Upper lobe of left lung (tissue), 6 donors: ENCODE data around the gene VANGL2. TPM values are rescaled to one million over a fixed set of nuclear protein-coding genes. Genes with fewer than 3 reads are reported as not detected.

Source experiments
- ATAC-seq, 2 donors: fragments of 200-7000 bp; cut with Tn5 transposase; one replicate each; pipeline ENCODE4 v1.9.1; 2022; ENCODE audit warnings: mild to moderate bottlenecking in 2 of 2, moderate library complexity in 2 of 2; ENCODE audit not compliant: low FRiP score in 2 of 2
- DNase-seq, 2 donors: peaks; one replicate each; pipeline ENCODE4 v3.0.0-alpha.2; 2019 to 2020
- H3K27ac ChIP-seq, 4 donors: fragments of 200-600 bp; sonication (generic); one replicate each; pipeline ENCODE4 v1.5.1; 2016 to 2019
- H3K27me3 ChIP-seq, 4 donors: fragments of 200-600 bp; sonication (generic); one replicate each; pipeline ENCODE4 v1.5.1; 2017 to 2019
- H3K36me3 ChIP-seq, 4 donors: fragments of 200-600 bp; sonication (generic); one replicate each; pipeline ENCODE4 v1.5.1; 2016 to 2019
- H3K4me1 ChIP-seq, 4 donors: fragments of 200-600 bp; sonication (generic); one replicate each; pipeline ENCODE4 v1.5.1; 2018 to 2019
- H3K4me3 ChIP-seq, 4 donors: fragments of 200-600 bp; sonication (generic); one replicate each; pipeline ENCODE4 v1.5.1; 2017 to 2019; ENCODE audit warnings: mild to moderate bottlenecking in 2 of 4, moderate library complexity in 1 of 4
- H3K9me3 ChIP-seq, 4 donors: fragments of 200-600 bp; sonication (generic); one replicate each; pipeline ENCODE4 v1.5.1; 2018 to 2019
- EP300 ChIP-seq, 4 donors: sonication (generic); formaldehyde crosslinking; IDR thresholded peaks; one replicate each; pipeline ENCODE4 v1.5.1; 2017; ENCODE audit warnings: antibody characterized with exemption in 4 of 4, control low read depth in 2 of 4
- POLR2A ChIP-seq, 4 donors: fragments of 450-650 bp; IDR thresholded peaks; one replicate each; pipeline ENCODE4 v1.5.1; 2016 to 2017; ENCODE audit warnings: antibody characterized with exemption in 4 of 4, mild to moderate bottlenecking in 2 of 4
- POLR2AphosphoS5 ChIP-seq, 2 donors: sonication (generic); formaldehyde crosslinking; IDR thresholded peaks; one replicate each; pipeline ENCODE4 v1.5.1; 2017; ENCODE audit warnings: antibody characterized with exemption in 2 of 2
- WGBS, 2 donors: methylation state at CpG; one replicate each; pipeline ENCODE4 v1.1.5; 2017 to 2018; 5-methylcytosine and 5-hydroxymethylcytosine counted together
- total RNA-seq, 6 donors: library from RNA; depleted of rRNA in 4 of 6; stranded (reverse); fragments of >200 nt in 4 of 6; gene quantifications; one replicate each; pipeline versions ENCODE4 v1.1.0 to v1.2.1, GENCODE V29; 2016 to 2021
- TF ChIP-seq, protein P1 (sequence below), 6 experiments: fragments of 450-650 bp in 4 of 6; fragments of 200-600 bp in 2 of 6; sonication (generic) in 2 of 6; IDR thresholded peaks; one replicate each; pipeline ENCODE4 v1.5.1; 2016 to 2019; ENCODE audit warnings: antibody characterized with exemption in 6 of 6
- donor health status: DM: no; HTN: no; CAD: no; lungs with moderate emphysema.
- donor health status: DM: no; HTN: yes; CAD: no; lungs with severe emphysema.

Gene VANGL2
- total RNA-seq, 6 donors from 2014 or later: 2.0 to 4.8 (median 2.7) TPM

DNA sequence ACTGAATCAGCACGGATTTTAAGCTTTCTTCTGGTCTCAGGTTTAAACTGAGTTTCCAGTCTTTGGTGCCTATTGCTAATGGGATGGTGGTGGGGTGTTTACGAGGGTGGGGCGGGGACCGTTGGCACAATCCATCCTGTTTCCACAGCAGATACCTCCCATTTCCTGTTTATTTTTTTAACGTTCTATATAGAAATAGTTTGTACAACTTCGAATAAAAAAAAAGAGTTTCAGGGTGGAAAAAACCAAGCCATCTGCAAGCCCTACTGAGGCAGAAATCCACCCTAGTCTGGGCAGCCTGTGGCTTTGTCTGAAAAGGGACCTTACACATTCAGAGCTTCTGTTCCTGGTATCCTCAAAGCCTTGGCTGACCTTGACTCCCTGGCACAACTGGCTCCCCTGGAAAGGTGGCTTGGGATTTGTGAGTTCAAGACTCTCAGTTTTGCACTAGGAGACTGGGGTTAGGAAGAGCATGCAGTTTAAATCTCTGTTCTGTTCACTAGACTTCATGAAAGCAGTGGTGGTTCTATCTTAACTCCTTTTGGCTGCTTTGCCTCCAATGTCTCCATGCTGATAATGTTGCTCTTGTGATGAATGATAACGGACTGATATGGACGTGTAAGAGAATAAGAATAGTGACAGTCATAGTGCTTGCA lies 46.7 kb downstream of the VANGL2 start:
- Histone ChIP-seq H3K4me1 (no peaks in the 10 kb centered on the region), H3K27ac (no peak overlapping the region), H3K27me3 (no peaks in the 10 kb centered on the region), H3K36me3 (no peaks in the 10 kb centered on the region), H3K4me3 (no peak overlapping the region), H3K9me3 (no peaks in the 10 kb centered on the region)
- no peak for TF ChIP-seq POLR2A (IDR thresholded peaks at IDR 0.05)
- no peak for TF ChIP-seq EP300 (IDR thresholded peaks at IDR 0.05)
- no peak for TF ChIP-seq POLR2AphosphoS5 (IDR thresholded peaks at IDR 0.05)
- TF ChIP-seq, protein P1, sequence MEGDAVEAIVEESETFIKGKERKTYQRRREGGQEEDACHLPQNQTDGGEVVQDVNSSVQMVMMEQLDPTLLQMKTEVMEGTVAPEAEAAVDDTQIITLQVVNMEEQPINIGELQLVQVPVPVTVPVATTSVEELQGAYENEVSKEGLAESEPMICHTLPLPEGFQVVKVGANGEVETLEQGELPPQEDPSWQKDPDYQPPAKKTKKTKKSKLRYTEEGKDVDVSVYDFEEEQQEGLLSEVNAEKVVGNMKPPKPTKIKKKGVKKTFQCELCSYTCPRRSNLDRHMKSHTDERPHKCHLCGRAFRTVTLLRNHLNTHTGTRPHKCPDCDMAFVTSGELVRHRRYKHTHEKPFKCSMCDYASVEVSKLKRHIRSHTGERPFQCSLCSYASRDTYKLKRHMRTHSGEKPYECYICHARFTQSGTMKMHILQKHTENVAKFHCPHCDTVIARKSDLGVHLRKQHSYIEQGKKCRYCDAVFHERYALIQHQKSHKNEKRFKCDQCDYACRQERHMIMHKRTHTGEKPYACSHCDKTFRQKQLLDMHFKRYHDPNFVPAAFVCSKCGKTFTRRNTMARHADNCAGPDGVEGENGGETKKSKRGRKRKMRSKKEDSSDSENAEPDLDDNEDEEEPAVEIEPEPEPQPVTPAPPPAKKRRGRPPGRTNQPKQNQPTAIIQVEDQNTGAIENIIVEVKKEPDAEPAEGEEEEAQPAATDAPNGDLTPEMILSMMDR (IDR thresholded peaks at IDR 0.05): no peak
- no peak for DNase-seq
- WGBS, 2 donors: 44 to 48% methylated on average over 8 of the region's 8 CpGs
- no peak for ATAC-seq

- H3K4me1 ChIP-seq: no peaks in the 10 kb centered on the region
- ATAC-seq: no peak
- H3K27me3 ChIP-seq: no peaks in the 10 kb centered on the region
- 94 to 96% methylated on average over 2 of the region's 2 CpGs for WGBS, 2 donors
- DNase-seq: no peak
- no peaks in the 10 kb centered on the region for H3K36me3 ChIP-seq
- no peak overlapping the region for H3K4me3 ChIP-seq
- TF ChIP-seq, protein P1 (IDR thresholded peaks at IDR 0.05): no peak
- TF ChIP-seq POLR2AphosphoS5 (IDR thresholded peaks at IDR 0.05): no peak
- TF ChIP-seq POLR2A (IDR thresholded peaks at IDR 0.05): no peak
- no peak for TF ChIP-seq EP300 (IDR thresholded peaks at IDR 0.05)
- no peak overlapping the region for H3K27ac ChIP-seq
- H3K9me3 ChIP-seq: no peaks in the 10 kb centered on the region
Observed at GRCh38 chr1:160449494-160449893, 49.1 kb downstream of the VANGL2 start.

DNA sequence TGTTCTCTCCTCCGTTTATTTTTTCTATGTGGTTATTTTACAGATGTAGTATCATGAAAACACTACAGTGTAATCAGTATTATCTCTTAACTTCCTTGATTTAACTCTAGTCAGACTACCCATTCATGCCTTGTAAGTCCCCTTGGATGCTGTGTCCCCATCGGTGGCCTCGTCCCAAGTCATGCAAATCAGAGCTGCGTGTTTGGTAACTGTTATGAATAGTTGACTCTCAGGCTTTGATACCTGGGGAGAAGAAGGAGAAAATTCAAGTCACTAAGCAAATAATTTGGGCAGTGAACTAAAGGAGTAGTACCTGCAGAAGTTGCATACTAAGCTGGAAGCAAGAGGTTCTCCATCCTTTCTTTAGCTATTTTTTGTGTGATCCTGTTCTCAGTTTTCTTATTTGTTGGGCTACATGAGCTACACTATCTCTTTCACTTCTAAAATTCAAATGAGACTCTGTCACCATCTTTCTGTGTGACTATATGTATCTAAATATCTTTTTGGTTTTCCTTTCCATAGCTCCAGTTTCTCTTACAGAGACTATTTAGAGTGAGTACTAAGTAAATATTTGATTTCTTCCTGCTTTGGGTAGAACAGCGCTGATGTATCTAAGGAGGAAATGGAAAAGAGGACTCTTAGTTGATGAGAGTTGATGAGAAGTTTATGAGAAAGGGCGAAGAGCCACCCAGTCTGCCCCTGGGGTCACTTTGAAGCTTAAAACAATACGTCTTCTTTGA lies 50.9 kb downstream of the VANGL2 start:
- Histone ChIP-seq H3K4me3 (no peak overlapping the region), H3K9me3 (no peaks in the 10 kb centered on the region), H3K27me3 (no peaks in the 10 kb centered on the region), H3K4me1 (no peaks in the 10 kb centered on the region), H3K36me3 (no peaks in the 10 kb centered on the region), H3K27ac (no peak overlapping the region)
- TF ChIP-seq, protein P1 (IDR thresholded peaks at IDR 0.05): no peak
- no peak for TF ChIP-seq EP300 (IDR thresholded peaks at IDR 0.05)
- no peak for TF ChIP-seq POLR2AphosphoS5 (IDR thresholded peaks at IDR 0.05)
- no peak for TF ChIP-seq POLR2A (IDR thresholded peaks at IDR 0.05)
- ATAC-seq (no peak), DNase-seq (no peak)
- 59 to 62% methylated on average over 7 of the region's 7 CpGs for WGBS, 2 donors

GRCh38 chr1:160451859-160452232 lies 51.5 kb downstream of the VANGL2 start:
- 85 to 88% methylated on average over 1 of the region's 1 CpG for WGBS, 2 donors
- H3K4me1 ChIP-seq: no peaks in the 10 kb centered on the region
- H3K9me3 ChIP-seq: no peaks in the 10 kb centered on the region
- DNase-seq (no peak), ATAC-seq (no peak)
- no peak overlapping the region for H3K4me3 ChIP-seq
- no peaks in the 10 kb centered on the region for H3K36me3 ChIP-seq
- TF ChIP-seq POLR2A (IDR thresholded peaks at IDR 0.05): no peak
- TF ChIP-seq, protein P1 (IDR thresholded peaks at IDR 0.05): no peak
- no peaks in the 10 kb centered on the region for H3K27me3 ChIP-seq
- no peak overlapping the region for H3K27ac ChIP-seq

DNA sequence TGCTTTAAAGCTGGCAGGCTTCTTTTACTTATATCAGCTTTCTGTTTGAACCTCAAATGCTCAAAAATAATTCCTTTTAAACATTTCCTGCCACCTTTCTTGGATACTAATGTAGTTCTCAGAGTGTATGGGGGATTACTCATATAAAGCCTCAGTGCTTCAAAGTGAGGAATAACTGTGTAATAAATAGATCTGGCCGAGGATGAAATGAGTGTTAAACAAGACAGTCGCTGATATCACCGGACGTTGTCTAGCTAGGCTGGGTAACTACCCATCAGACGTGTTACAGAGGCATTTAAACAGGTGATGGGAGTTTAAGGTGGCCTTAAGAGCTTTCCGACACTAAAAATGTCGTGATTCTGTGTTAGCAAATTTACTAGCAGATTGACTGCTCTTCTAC lies 53.1 kb downstream of the VANGL2 start:
- Histone ChIP-seq H3K4me3 (no peak overlapping the region), H3K9me3 (no peaks in the 10 kb centered on the region), H3K27me3 (no peaks in the 10 kb centered on the region), H3K4me1 (no peaks in the 10 kb centered on the region), H3K36me3 (no peaks in the 10 kb centered on the region), H3K27ac (no peak overlapping the region)
- WGBS, 2 donors: 84 to 86% methylated on average over 7 of the region's 7 CpGs
- ATAC-seq (no peak), DNase-seq (no peak)
- no peak for TF ChIP-seq POLR2A (IDR thresholded peaks at IDR 0.05)
- TF ChIP-seq, protein P1 (IDR thresholded peaks at IDR 0.05): no peak
- no peak for TF ChIP-seq EP300 (IDR thresholded peaks at IDR 0.05)
- TF ChIP-seq POLR2AphosphoS5 (IDR thresholded peaks at IDR 0.05): no peak
